ENCODE measurements around the gene LHPP.
A peak's percentile ranks its signal among the peaks of the same experiment; 100 is the strongest.

Gene LHPP

DNA sequence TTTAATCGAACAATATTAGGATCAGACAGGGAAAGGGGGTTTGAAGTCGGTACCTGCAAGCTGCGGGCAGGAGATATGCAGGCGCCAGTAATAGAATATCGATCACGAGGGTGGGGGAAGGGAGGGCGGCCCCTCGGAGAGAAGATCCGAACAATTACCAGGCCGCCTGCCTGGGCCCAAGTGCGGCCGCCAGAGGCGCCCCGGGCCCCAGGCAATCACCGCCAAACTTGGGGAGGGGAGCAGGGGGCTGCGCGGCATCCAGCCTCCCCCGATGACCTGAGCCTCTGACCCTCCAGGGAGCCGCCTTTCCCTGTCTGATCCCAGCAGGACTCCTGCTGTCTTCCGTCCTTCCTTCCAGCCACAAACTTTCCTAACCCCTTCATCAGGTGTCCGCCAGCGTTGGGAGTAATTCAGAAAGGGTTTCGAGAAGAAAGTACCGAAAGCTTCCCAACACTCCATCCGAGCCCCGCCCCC is 12.9 kb upstream of the LHPP start:
- no peak for DNase-seq

DNA sequence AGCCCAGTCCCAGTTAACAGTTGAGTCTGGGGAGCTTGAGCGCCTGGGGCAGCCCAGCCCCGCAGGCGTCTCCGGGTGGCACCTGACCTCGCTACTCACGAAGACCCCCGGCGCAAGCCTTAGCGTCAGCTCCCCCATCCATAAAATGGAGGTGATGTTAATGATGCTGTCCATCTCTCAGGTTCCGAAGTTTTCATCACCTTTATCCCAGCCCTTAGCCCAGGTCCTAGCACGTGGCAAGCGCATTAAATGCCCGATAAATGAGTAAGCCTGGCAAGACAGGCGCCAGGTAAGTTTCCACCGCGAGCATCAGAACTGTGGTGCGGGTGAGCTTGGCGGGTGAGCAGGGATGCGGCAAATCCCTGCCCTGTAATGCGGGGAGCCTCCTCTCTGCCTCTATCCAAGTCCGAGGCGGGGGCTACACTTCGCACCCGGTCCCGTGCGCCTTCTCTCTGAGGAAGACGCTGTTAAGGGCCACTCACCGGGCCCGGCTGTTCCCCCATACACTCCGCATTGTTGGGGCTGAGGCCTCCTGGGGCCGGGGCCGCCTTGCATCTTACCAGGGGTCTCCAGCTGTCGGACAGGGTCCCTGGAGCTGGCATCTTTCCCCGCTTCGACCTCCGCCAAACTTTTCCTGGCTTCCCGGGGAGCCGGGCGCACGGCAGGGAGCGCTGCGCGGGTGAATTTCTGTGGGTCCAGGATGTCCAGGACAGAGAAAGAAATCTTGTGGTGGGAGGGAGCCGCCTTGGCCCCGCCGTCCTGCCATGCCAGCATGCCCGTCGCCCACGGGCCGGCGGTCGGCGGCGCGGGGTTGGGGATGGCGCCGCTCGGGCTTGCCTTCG is 12.2 kb upstream of the LHPP start:
- no peak for DNase-seq

DNA sequence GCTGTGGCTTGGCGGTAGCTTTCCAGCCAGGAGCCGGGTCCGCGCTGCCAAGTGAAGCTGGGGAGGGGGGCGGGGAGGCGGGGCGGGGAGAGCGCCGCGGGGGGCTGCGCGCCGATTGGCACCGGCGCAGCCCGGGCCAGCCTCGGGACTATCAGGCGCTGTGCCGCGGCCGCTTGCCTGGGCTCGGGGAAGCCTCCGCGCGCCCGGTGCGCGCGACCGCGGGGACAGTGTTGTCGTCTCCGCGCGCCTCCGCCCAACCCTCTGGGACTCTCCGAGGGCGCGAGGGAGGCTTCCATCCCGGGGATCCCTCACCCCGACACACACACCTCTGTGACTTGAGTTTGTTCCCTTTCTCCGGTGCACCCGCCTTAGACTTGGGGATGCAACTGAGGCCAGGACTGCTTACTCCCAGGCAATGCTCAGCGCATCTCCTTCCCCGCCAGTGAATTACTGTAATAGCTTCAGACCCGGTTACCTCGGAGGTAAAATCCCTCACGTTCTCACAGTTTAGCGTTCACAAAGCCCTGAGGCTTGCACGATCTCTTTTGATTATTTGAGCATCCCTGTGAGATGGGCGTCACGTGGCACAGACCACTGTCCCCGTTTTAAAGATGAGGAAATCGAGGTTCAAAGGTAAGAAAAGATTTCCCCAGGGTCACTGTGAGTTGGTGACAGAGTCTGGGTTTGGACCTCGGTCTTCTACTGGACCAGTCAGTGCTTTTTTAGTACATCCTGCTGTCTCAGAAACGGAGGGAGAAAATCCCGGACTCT is 11.4 kb upstream of the LHPP start, which contains the start of gene NKX1-2:
Gene NKX1-2 (minus strand): TSS at position 24 of the 771 bp plus-strand sequence. CDS start 92 bp downstream, outside the sequence.
- no peak for DNase-seq

DNA sequence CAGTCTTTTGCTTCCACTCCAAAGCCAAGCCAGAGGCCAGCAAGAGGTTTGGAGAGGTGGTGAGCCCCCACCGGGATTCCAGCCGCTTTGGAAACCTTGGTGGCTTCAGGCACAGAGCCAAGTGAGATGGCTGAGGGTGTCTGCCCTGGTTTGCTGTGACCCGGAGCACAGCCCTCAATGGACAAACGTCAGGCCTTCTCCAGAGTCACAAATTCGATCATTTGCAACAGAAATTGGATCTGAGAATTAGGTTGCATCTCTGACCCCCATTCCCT is 10.9 kb upstream of the LHPP start:
- DNase-seq = no peak

DNA sequence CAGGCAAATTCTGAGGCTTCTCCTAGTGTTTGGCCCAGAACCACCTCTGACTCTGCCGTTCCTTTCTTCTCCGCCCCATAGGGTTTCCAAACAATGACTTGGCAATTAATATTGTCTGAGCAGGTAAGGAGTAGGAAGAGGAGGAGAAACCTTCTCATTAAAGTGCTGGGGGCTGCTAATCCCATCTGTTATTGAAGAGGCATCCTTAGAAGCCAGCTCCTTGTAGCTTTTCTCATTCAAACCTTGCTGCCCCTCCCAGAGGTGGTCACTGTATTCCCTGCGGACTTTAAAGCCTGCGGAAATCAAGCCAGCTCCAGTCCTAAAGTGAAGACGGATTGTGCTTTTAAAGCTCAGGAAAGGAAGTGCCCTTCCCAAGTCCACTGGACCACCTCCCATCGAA is 10.3 kb upstream of the LHPP start:
- DNase-seq = no peak

DNA sequence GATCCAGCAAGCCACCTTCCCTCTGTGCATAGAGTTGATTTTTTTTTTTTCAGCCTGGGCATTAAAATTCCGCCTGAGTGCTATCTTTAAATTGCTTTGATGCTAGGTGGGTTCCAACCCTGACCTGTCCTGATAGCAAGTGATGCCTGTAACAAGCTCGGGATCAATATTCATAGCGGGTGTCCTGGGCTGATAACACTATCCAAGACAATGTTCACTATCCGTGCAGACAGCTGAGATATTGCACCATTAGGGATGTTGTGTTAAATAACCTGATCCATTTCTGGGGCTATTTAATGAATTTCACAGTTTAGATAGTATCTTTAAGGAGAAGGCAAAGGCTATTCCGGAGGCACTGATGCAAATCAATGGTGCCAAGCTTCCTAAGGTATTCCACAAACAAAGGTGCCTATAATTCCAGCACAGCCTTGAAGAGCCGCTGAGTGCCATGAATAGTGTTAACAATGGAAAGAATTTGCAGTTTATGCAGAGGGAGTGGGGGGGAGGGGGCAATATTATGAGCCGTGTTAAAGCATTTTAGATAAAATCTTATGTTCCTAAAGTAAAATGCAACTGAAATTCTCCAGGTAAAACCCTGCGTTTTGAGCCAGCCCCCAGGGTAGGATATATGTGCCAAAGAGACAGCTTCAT is 7.5 kb upstream of the LHPP start:
- no peak for DNase-seq

DNA sequence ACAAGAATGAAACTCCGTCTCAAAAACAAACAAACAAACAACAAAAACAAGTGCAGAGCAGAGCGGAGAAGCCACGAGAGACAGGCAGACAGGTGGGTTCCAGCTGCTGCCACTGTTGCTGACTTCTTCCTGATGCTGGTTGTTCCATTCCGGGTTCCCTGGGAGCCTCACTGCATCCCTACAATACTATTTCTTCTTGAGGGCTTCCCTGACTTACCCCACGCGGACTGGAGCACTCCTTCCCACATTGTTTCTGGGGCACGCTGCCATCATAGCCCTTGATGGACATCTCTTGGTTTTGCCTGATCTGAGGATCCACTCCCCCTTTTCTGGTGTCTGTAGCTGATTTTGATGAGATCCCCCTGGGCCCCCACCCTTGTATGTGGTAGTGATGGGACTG is 6.2 kb upstream of the LHPP start:
- no peak for DNase-seq

DNA sequence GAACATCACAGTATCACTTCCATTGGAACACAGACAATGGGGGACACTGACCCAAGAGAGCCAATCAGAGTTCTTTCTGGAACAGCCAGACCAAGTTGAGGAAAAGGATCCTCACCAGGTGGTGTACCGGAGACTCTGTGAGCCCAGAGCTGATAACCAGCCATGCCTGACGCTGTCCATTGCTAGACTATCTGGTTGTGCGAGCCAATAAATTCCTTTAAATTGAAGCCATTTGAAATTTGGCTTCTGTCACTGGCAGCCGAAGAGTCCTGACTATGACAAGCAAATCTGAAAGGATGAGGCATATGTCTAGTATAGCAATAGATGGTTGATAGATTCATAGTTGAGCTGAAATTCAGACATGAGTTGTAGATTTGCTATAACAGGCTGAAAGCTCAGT is 3.1 kb upstream of the LHPP start:
- no peak for DNase-seq

DNA sequence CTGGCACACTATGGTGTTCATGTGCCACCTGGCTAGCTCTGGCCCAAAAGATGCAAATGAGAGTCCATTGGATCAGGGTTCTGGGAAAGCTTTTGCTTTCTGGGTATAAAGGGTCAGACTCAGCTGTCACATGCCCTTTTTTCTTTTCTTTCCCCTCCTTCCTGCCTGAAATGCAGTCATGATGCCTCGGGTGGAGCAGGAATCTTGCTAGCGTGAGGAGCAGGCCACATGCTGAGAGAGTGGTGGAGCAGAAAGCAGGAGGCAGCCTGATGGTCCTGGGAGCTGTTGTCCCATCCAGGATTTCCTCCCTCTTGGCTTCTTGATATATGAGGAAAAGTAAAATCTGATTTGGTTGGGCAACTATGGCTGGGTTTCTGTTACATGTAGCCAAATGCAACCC is 2.7 kb upstream of the LHPP start:
- no peak for DNase-seq

DNA sequence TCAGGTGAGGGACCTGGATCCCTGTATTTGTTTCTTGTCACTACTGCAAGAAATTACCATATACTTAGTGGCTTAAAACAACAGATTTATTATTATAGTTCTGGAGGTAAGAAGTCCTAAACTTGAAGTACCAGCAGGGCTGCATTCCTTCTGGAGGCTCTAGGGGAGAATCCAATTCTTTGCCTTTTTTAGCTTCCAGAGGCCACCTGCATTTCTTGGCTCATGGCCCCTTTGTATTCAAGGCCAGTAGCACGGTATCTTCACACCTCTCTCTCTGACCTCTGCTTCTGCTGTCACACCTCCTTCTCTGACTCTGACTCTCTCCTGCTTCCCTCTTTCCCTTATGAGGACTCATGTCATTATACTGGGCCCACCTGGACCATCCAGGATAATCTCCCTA is 2.2 kb upstream of the LHPP start:
- DNase-seq = no peak

DNA sequence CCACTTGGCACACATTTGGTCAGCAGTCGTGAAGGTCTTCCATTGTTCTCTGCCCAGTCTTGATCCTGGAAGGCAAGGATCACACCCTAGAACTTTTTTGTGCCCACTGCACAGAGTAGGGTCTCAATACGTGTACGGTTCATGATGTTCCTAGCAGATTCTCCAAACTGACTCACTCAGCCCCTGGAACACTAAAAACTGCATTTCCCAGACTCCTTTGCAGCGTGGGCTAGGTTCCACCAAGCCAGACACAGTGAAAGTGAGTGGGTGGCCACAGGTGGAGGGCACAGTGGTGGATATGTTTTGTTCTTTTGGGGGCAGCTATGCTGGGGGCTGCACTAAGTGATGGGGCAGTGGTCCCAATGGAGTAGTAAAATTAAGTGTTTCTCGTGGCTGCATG is 1.5 kb upstream of the LHPP start:
- no peak for DNase-seq

DNA sequence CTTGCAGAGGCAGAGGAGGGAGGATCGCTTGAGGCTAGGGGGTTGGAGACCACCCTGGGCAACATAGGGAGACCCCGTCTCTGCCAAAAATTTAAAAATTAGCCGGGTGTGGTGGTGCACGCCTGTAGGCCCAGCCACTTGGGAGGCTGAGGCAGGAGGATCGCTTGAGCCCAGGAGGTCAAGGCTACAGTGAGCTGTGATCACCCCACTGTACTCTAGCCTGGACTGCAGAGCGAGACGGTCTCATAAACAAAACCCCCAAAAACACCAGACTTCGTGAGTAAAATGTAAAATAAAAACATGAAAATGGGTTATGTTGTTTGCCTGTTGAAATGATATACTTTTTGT is 699 bp downstream of the LHPP start:
- no peak for DNase-seq

DNA sequence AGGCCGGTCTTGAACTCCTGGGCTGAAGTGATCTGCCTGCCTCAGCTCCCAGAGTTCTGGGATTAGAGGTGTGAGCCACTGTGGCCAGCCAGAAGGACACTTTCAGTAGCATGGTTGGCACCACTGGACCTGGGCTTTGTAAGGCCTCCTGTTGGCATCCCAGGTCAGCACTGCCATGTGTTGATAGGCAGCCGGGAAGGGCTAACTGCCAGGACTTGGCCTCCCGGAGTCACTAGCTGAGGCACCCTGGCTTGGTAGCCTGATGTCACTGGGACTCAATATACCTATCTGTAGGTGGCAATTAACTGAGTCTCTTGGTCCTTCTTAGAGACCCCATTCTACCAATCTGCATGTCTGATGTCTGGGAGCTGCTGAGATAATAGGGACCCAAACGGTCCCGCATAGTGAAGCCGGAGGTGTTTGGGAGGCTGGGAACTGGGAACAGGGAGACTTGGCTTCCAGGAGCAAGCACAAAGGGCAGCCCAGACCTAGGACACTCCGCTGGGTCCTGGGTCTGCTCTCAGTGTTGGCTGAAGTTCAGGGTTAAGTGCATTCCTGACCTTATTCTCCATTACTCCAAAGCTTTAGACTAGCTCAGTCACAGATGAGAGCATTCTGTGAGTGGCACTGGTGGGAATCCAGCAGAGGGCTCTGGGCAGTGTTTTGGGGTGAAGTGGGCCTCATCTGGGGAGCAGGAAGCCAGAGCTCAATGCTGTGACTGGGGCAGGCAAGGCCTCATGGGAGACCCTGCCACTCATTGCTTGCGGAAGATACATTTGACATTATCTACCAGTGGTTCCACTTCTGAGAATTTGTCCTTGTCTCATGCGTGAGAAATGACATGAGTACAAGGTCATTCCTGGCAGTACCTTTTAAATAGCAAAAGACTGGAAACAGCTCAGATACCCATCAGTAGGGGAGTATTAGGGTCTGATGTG is 2.7 kb downstream of the LHPP start:
- DNase-seq = no peak

DNA sequence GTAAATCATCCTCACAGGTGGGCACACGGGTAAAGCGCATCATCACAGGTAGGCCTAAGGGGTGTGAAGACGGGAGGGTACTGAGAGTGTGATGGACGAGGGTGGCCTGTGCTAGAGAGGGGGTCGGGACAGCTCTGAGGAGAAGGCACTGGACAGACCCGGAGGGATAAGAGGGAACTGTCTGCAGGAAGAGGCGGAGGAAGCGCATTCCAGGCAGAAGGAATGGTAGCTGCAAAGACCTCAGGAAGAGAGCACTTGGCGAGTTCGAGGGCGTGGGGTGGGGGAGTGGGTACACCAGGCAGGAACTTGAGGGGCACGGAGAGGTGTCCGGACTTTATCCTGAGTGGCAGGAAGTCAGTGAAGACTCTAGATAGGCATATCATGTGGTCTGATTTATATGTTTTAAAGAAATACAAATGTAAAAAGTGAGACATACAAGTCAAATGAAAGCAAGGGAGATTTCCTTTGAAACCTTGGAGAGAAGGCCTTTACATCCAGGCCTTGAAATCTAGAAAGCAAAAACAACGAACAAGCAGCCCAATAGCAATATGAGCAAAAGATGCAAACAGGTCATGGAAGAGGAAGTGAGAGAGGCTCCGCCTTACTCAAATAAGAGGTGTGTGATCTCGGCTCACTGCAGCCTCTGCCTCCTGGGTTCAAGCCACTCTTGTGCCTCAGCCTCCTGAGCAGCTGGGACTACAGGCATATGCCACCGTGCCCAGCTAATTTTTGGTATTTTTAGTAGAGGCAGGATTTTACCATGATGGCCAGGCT is 3.6 kb downstream of the LHPP start:
- DNase-seq = peak in 1 of 5 donors; percentile 25

DNA sequence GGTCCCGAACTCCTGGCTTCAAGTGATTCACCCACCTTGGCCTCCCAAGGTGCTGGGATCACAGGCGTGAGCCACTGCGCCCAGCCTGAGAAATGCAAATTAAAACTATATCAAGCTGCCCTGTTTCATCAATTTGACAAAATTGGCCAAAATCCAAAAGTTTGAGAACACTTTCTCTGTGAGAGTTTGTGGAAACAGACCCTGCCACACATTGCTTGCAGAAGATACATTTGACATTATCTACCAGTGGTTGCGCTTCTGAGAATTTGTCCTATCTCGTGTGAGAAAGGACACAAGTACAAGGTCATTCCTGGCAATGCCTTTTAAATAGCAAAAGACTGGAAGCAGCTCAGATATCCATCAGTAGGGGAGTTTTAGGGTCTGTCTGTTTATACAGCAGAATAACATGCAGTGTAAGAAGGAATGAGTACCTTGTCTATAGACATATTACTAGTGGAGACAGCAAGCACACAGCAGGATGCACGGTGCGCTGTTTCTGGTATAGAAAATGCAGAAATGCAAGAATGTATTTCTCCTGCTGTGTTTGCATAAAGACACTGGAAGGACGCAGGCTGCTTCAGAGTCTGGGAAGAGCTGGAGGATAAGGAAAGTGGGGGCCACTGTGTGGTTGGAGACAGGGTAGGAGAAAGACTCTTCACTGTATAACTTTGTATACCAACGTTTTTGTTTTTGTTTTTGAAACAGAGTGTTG is 4.3 kb downstream of the LHPP start:
- no peak for DNase-seq

DNA sequence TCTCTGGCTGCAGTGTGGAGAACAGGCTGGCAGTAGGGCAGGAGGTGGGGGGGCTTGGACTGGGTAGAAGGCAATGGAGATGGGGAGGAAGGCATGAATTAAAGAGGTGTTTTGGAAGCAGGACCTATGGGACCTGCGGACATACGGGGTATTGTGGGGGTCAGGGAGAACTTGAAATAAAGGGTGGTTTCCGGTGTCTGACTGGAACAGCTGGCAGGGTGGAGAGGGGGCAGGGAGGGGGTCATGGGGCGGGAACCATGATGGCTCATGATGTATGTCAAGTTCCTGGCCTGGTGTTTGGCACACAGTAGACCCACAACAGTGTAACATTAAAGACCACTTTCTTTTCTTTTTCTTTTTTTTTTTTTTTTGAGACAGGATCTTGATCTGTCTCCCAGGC is 5.5 kb downstream of the LHPP start:
- no peak for DNase-seq

DNA sequence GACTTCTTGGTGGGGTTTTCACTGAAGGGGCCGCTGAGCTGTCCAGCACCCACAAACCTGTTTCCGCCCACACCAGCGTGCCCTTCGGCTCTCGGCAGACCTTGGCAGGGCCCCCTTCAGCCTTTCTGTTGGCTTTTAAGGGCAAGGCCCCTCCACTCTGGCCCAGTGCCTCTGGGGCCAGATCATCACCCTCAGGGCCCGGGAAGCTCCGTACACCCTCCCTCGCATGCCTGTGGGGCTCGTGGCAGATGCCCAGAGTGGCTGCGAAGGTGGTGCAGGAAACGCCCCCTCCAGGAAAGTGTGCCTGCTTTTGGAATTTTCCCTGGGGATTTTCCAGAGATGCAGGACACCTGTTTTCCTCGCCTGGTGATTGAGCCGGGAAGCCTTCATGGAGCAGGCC is 7.0 kb downstream of the LHPP start:
- no peak for DNase-seq

DNA sequence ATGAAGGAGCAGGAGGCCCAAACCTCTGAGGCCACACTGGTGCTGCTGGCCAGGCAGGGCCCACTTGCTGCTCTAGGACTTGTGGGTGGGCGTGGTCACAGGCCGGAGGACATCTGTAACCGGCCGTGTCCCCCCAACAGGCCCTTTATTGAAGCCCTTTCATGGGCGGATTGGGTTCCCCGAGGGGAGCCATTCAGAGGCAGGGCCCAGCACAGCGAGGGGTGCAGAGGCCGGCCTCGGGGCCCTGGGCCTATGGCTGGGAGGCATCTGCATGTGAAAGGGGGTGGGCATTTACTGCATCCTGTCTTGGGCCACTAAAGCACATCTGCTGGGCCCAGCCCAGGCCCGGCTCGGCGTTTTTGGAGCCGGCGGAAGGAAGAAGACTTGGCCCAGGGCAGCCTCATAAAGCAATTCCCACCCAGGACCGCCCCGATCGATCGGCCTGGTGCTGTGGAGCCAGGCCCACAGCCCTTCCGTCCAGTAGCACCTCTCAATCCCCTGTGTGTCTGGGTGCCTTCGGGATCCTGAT is 8.4 kb downstream of the LHPP start:
- DNase-seq = no peak

DNA sequence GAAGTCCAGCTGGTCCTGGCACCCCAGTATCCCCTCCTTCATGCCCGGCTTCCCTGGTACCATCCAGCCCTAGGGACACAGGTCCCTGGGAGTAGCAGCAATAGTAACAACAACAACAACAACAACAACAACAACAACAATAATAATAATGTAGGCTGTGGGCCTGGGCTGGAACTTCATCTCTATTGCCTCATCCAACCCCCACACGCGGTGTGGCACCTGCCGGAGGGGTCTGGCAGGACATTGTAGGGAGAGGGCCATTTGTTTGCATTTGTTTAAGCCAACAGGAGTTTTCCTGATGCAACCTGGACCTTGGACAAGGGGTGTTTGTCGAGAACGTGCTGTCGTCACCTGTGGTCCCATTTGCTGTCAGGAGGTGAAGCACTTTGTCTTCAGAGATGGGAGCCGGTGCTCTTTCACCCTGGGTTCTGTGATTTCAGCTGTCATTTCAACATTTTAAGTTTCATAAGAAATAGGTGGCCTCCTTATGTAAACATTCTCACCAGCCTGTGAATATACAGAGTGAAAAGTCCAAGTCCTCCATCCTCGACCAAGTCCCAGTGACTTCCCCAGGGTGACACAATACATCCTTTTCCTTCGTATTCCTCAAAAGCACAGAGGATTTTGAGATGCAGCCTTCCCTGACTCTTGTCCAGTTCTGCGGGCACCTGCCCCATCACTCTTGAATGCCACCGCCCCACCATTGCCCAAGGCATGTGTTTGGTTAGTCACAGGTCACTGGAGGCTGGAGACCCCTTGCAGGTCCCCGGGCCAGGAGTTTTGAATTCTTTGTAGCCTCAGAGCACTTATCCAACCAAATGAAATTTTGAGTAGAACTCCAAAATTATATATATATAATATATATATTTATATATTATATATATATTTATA is 9.2 kb downstream of the LHPP start:
- no peak for DNase-seq

DNA sequence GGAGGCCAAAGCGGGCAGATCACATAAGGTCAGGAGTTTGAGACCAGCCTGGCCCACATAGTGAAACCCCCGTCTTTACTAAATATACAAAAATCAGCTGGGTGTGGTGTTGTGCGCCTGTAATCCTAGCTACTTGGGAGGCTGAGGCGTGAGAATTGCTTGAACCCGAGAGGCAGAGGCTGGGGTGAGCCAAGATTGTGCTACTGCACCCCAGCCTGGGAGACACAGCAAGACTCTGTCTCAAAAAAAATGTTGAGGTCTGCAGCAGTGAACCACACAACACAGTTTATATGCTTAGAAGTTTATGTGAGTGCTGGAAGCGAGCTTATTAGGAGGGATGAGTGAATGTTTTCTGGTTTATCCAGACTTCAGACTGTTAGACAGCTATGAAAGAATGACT is 10.4 kb downstream of the LHPP start:
- DNase-seq = no peak
